Fibroblast of lung (primary cell): ENCODE results near the gene SLC6A1. TPM values are rescaled to one million over a fixed set of nuclear protein-coding genes. Genes with fewer than 3 reads are reported as not detected.

ENCODE experiments used
- DNase-seq, 2 donors: peaks; one replicate each; pipeline versions ENCODE4 v3.0.0 to v3.0.0-alpha.2; 2010; ENCODE audit warnings: low read depth in 2 of 2
- H2AFZ ChIP-seq: 2 replicates; pipeline ENCODE4 v1.5.1; 2012; ENCODE audit warnings: low read length, control low read depth, inconsistent platforms
- H3K27ac ChIP-seq: 2 replicates; pipeline ENCODE4 v1.5.1; 2011; ENCODE audit warnings: low read length, control low read depth; ENCODE audit not compliant: insufficient read depth
- H3K27me3 ChIP-seq: 2 replicates; pipeline ENCODE4 v1.5.1; 2011; ENCODE audit warnings: mild to moderate bottlenecking, low read length; ENCODE audit not compliant: control insufficient read depth, insufficient read depth
- H3K36me3 ChIP-seq: 2 replicates; pipeline ENCODE4 v1.5.1; 2011; ENCODE audit warnings: low read length; ENCODE audit not compliant: control insufficient read depth, insufficient read depth
- H3K4me1 ChIP-seq: 2 replicates; pipeline ENCODE4 v1.5.1; 2011; ENCODE audit warnings: low read length; ENCODE audit not compliant: control insufficient read depth, insufficient read depth; ENCODE audit errors: extremely low read depth
- H3K4me2 ChIP-seq: 2 replicates; pipeline ENCODE4 v1.5.1; 2011; ENCODE audit warnings: low read length, control low read depth; ENCODE audit not compliant: insufficient read depth; ENCODE audit errors: extremely low read depth
- H3K4me3 ChIP-seq, 4 experiments: fragments of 200-600 bp in 1 of 4; sonication (generic) in 1 of 4; replicated peaks in 1 of 4; 2 replicates each; pipeline ENCODE4 v1.5.1; 2011 to 2016; ENCODE audit warnings: low read length in 4 of 4, low read depth in 3 of 4, mild to moderate bottlenecking in 3 of 4, control low read depth in 2 of 4, inconsistent platforms in 1 of 4, mixed read lengths in 1 of 4; ENCODE audit not compliant: insufficient read depth in 1 of 4; ENCODE audit errors: control extremely low read depth in 1 of 4
- H3K79me2 ChIP-seq: 2 replicates; pipeline ENCODE4 v1.5.1; 2012; ENCODE audit warnings: mild to moderate bottlenecking, low read length, inconsistent platforms; ENCODE audit not compliant: control insufficient read depth, insufficient read depth
- H3K9ac ChIP-seq: 2 replicates; pipeline ENCODE4 v1.5.1; 2011; ENCODE audit warnings: mild to moderate bottlenecking, low read length, control low read depth; ENCODE audit not compliant: insufficient read depth
- H3K9me3 ChIP-seq: 2 replicates; pipeline ENCODE4 v1.5.1; 2012; ENCODE audit warnings: low read depth, low read length; ENCODE audit not compliant: control insufficient read depth, insufficient read depth
- H4K20me1 ChIP-seq: 2 replicates; pipeline ENCODE4 v1.5.1; 2011; ENCODE audit warnings: low read length; ENCODE audit not compliant: control insufficient read depth, insufficient read depth; ENCODE audit errors: extremely low read depth
- EZH2 ChIP-seq: IDR thresholded peaks from 2 replicates; pipeline ENCODE4 v1.5.1; 2012; ENCODE audit warnings: low read length, control low read depth, mild to moderate bottlenecking; ENCODE audit errors: missing control alignments
- polyA plus RNA-seq, 2 donors: library from polyadenylated mRNA; depleted of rRNA in 1 of 2; stranded (reverse) in 1 of 2; unstranded in 1 of 2; fragments of >200 nt; gene quantifications; 2 replicates each; pipeline ENCODE4 v1.2.1, GENCODE V29; 2011 to 2012; ENCODE audit warnings: missing spikeins in 1 of 2
- total RNA-seq: library from RNA; depleted of rRNA; stranded (reverse); fragments of >200 nt; gene quantifications from 2 replicates; pipeline ENCODE4 v1.2.1, GENCODE V29; 2014
- TF ChIP-seq, protein P1 (sequence below), 2 donors: IDR thresholded peaks in 1 of 2; conservative IDR thresholded peaks in 1 of 2; 1 replicate in 1 of 2; 2 replicates in 1 of 2; pipeline ENCODE4 v1.5.1; 2011 to 2012; ENCODE audit warnings: low read length in 2 of 2, control low read depth in 1 of 2, inconsistent platforms in 1 of 2, low read depth in 1 of 2, mild to moderate bottlenecking in 1 of 2

The SLC6A1 gene
- total and polyA plus RNA-seq, 2 donors (not counting 1 experiment from before 2014, with no cell fraction given): not detected

GRCh38 chr3:10975695-10976234 is 16.8 kb upstream of the SLC6A1 start:
- Histone ChIP-seq H3K4me2 (no peak overlapping the region), H3K79me2 (no peaks in the 10 kb centered on the region), H3K27ac (no peak overlapping the region), H4K20me1 (no peaks in the 10 kb centered on the region), H3K9me3 (no peaks in the 10 kb centered on the region), H3K4me3 (no peak overlapping the region), H3K4me1 (no peaks in the 10 kb centered on the region), H2AFZ (no peak overlapping the region), H3K27me3 (no peaks in the 10 kb centered on the region), H3K9ac (no peak overlapping the region), H3K36me3 (no peaks in the 10 kb centered on the region)
- no peak for TF ChIP-seq EZH2
- TF ChIP-seq, protein P1, sequence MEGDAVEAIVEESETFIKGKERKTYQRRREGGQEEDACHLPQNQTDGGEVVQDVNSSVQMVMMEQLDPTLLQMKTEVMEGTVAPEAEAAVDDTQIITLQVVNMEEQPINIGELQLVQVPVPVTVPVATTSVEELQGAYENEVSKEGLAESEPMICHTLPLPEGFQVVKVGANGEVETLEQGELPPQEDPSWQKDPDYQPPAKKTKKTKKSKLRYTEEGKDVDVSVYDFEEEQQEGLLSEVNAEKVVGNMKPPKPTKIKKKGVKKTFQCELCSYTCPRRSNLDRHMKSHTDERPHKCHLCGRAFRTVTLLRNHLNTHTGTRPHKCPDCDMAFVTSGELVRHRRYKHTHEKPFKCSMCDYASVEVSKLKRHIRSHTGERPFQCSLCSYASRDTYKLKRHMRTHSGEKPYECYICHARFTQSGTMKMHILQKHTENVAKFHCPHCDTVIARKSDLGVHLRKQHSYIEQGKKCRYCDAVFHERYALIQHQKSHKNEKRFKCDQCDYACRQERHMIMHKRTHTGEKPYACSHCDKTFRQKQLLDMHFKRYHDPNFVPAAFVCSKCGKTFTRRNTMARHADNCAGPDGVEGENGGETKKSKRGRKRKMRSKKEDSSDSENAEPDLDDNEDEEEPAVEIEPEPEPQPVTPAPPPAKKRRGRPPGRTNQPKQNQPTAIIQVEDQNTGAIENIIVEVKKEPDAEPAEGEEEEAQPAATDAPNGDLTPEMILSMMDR (conservative IDR thresholded peaks at IDR 0.05 in 1 of 2, IDR thresholded peaks at IDR 0.05 in 1 of 2; ENCODE audit: low read depth in 1 of 2, low read length in 2 of 2): no peak
- DNase-seq: no peak

DNA sequence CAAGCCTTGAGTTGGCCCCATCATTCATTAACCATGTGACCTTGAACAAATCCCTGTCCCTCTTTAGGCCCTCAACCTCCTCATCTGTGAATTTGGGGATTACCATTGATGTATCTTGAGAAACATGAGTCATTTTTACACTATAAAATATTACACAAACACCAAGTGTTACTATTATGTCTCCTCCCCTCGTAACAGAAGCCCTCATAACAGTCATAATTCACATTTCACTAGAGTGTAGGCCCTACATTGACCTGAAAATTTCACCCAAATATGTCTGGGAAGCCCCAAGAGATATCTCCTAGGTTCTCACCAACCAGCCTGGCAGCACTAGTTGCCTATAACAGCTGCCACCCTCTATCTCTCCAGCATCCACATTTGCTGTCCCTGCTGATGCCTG is 15.8 kb upstream of the SLC6A1 start:
- TF ChIP-seq EZH2: no peak
- TF ChIP-seq, protein P1 (conservative IDR thresholded peaks at IDR 0.05 in 1 of 2, IDR thresholded peaks at IDR 0.05 in 1 of 2; ENCODE audit: low read depth in 1 of 2, low read length in 2 of 2): no peak
- no peaks in the 10 kb centered on the region for H4K20me1 ChIP-seq
- no peaks in the 10 kb centered on the region for H3K9me3 ChIP-seq
- no peak overlapping the region for H3K9ac ChIP-seq
- H3K79me2 ChIP-seq: no peaks in the 10 kb centered on the region
- H3K27ac ChIP-seq: no peak overlapping the region
- no peak overlapping the region for H2AFZ ChIP-seq
- no peaks in the 10 kb centered on the region for H3K27me3 ChIP-seq
- no peak for DNase-seq
- H3K4me1 ChIP-seq: no peaks in the 10 kb centered on the region
- no peak overlapping the region for H3K4me3 ChIP-seq
- no peaks in the 10 kb centered on the region for H3K36me3 ChIP-seq
- no peak overlapping the region for H3K4me2 ChIP-seq

DNA sequence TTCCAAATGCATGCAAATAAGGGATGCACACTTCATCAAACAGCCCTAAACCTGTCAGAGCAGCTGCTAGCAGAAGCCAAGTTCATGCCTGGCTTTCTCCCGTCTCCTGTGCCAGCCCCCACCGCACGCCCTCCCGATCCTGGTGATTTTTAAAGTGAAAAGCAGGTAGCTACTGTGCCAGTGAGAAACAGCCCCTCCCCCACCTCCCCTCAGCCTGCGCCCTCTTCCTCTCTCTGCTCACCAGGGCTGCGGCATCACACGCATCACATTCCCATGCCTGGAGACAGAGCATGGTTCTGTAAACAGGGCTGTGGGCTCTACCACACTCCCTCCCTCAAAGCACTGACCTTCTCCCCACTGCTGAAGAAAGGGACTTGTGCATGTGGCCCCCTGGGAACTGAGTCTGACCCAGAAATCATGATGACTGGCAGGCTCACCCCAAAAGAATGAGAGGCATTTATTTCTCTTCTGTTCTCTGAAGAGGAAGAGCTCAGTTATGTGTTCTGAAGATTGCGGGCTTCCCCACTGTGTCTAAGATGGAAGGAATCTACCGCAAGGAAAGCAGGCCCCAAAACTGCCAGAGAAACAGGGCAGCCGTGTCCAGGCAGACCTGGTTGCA is 14.5 kb upstream of the SLC6A1 start:
- Histone ChIP-seq H4K20me1 (no peaks in the 10 kb centered on the region), H3K4me1 (no peaks in the 10 kb centered on the region), H3K9me3 (no peaks in the 10 kb centered on the region), H3K9ac (no peak overlapping the region), H3K27ac (no peak overlapping the region), H3K79me2 (no peaks in the 10 kb centered on the region), H3K4me2 (no peak overlapping the region), H3K4me3 (no peak overlapping the region), H3K27me3 (no peaks in the 10 kb centered on the region), H2AFZ (no peak overlapping the region), H3K36me3 (no peaks in the 10 kb centered on the region)
- TF ChIP-seq, protein P1 (conservative IDR thresholded peaks at IDR 0.05 in 1 of 2, IDR thresholded peaks at IDR 0.05 in 1 of 2; ENCODE audit: low read depth in 1 of 2, low read length in 2 of 2): no peak
- no peak for TF ChIP-seq EZH2
- DNase-seq: peak in 1 of 2 donors; percentile 68
